Measurements from ENCODE around the gene CAMK2D.

- TF ChIP-seq POLR2AphosphoS5 (IDR thresholded peaks at IDR 0.05; ENCODE audit: borderline replicate concordance, low read depth, low read length) (no peak), EZH2 (IDR thresholded peaks at IDR 0.05) (no peak), FOXP2 (optimal IDR thresholded peaks at IDR 0.05; ENCODE audit: control extremely low read depth, extremely low read length, insufficient read depth) (no peak)
Measured at GRCh38 chr4:113505044-113505443, 256.5 kb downstream of the CAMK2D start.
